WI38 (cell line): ENCODE measurements around the gene FIS1.

Experiments
- H3K4me3 ChIP-seq: 2 replicates; pipeline ENCODE4 v1.5.1; 2011; ENCODE audit warnings: low read depth, mild to moderate bottlenecking, control low read depth, low read length
- TF ChIP-seq, protein P1 (sequence below): IDR thresholded peaks from 2 replicates; pipeline ENCODE4 v1.5.1; 2012; ENCODE audit warnings: low read depth, mild to moderate bottlenecking, control low read depth, low read length

The FIS1 gene

DNA sequence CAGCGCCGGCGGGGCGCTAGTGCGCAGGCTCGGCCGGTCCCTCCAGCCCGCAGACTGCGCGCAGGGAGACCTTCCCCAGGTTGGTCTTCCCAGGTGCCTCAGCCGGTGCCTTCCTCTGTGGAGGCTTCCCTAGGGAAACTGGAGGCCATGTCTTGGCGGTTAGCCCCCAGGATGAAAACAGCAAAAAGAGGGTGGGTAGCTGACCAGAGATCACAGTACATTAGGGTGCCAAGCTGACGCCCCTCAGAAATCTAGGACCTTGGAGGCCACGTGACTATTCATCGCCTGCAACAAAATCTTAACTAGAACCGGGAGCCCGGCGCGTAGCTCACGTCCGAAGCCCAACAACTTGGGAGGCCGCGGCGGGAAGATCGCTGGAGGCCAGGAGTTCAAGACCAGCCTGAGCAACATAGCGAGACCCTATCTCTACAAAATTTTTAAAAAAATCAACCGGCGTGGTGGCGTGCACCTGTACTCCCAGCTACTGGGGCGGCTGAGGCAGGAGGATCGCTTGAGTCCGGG, 327 bp upstream of the FIS1 start:
- peak overlapping the region; percentile 94 for H3K4me3 ChIP-seq
- TF ChIP-seq, protein P1, sequence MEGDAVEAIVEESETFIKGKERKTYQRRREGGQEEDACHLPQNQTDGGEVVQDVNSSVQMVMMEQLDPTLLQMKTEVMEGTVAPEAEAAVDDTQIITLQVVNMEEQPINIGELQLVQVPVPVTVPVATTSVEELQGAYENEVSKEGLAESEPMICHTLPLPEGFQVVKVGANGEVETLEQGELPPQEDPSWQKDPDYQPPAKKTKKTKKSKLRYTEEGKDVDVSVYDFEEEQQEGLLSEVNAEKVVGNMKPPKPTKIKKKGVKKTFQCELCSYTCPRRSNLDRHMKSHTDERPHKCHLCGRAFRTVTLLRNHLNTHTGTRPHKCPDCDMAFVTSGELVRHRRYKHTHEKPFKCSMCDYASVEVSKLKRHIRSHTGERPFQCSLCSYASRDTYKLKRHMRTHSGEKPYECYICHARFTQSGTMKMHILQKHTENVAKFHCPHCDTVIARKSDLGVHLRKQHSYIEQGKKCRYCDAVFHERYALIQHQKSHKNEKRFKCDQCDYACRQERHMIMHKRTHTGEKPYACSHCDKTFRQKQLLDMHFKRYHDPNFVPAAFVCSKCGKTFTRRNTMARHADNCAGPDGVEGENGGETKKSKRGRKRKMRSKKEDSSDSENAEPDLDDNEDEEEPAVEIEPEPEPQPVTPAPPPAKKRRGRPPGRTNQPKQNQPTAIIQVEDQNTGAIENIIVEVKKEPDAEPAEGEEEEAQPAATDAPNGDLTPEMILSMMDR = no peak

GRCh38 chr7:101243646-101244374, 1.1 kb downstream of the FIS1 start:
- TF ChIP-seq, protein P1 = no peak
- peak overlapping the region; percentile 94 for H3K4me3 ChIP-seq

GRCh38 chr7:101241443-101242349, 3.2 kb downstream of the FIS1 start:
- TF ChIP-seq, protein P1 = no peak
- H3K4me3 ChIP-seq = no peak overlapping the region

DNA sequence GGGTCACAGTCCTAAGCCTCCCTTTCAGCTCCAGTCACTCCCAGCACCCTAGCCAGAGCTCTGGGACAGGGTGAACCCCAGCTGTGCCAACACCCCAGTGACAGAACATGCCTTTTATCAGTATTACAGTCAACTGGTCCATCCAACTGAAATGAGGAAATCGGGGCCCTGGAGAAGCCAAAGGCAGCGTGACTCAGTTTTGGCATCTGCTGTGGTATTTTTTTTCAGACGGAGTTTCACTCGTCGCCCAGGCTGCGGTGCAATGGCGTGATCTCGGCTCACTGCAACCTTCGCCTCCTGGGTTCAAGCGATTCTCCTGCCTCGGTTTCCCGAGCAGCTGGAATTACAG, 3.9 kb downstream of the FIS1 start:
- H3K4me3 ChIP-seq = no peak overlapping the region
- TF ChIP-seq, protein P1 = no peak

GRCh38 chr7:101240226-101241014, 4.5 kb downstream of the FIS1 start:
- H3K4me3 ChIP-seq = no peak overlapping the region
- TF ChIP-seq, protein P1 = no peak

GRCh38 chr7:101239951-101240220, 5.0 kb downstream of the FIS1 start:
- TF ChIP-seq, protein P1 = no peak
- no peak overlapping the region for H3K4me3 ChIP-seq
